WTC11 (cell line): Measurements from ENCODE around the gene RBM47. TPM values are rescaled to one million over a fixed set of nuclear protein-coding genes. Genes with fewer than 3 reads are reported as not detected.

Experiments
- ATAC-seq: fragments of 200-7000 bp; cut with Tn5 transposase; 2 replicates; pipeline ENCODE4 v1.10.0; 2021; ENCODE audit warnings: mild to moderate bottlenecking, moderate library complexity
- CTCF ChIA-PET: fragments of 300-600 bp; sonication (Branson Sonifier 250); formaldehyde crosslinking; loops from one replicate; lab custom pipeline; 2021; ENCODE audit warnings: antibody characterized with exemption; lab: Charles Lee
- POLR2A ChIA-PET: fragments of 350-600 bp; sonication (Branson Sonifier 250); formaldehyde crosslinking; loops from one replicate; lab custom pipeline; 2021; ENCODE audit warnings: antibody characterized with exemption; lab: Charles Lee
- DNase-seq: peaks from one replicate; pipeline ENCODE4 v3.0.0; 2021; ENCODE audit warnings: low spot score
- H3K27ac Mint-ChIP-seq: 2 replicates; pipeline ENCODE4 v1.8.0; 2021; ENCODE audit warnings: mixed read lengths
- H3K27me3 Mint-ChIP-seq: 2 replicates; pipeline ENCODE4 v1.8.0; 2021; ENCODE audit warnings: low read depth, mild to moderate bottlenecking, moderate library complexity, mixed read lengths
- H3K36me3 Mint-ChIP-seq: 2 replicates; pipeline ENCODE4 v1.8.0; 2021; ENCODE audit warnings: mixed read lengths
- H3K4me1 Mint-ChIP-seq: 2 replicates; pipeline ENCODE4 v1.8.0; 2022; ENCODE audit warnings: mixed read lengths
- H3K4me3 Mint-ChIP-seq: 2 replicates; pipeline ENCODE4 v1.8.0; 2021; ENCODE audit warnings: mild to moderate bottlenecking, moderate library complexity, mixed read lengths
- H3K9me3 Mint-ChIP-seq: 2 replicates; pipeline ENCODE4 v1.8.0; 2021; ENCODE audit warnings: mixed read lengths
- AR ChIP-seq: fragments of 250-450 bp; sonication (Bioruptor Pico); IDR thresholded peaks from 2 replicates; pipeline ENCODE4 v1.9.0; 2021; ENCODE audit warnings: mild to moderate bottlenecking
- CREB1 ChIP-seq: sonication (generic); formaldehyde crosslinking; IDR thresholded peaks from 2 replicates; pipeline ENCODE4 v1.8.0; 2023; ENCODE audit warnings: mild to moderate bottlenecking, missing genetic modification reagents
- E2F1 ChIP-seq: sonication (generic); formaldehyde crosslinking; IDR thresholded peaks from 2 replicates; pipeline ENCODE4 v1.8.0; 2022; ENCODE audit warnings: mild to moderate bottlenecking, missing genetic modification reagents
- ELF4 ChIP-seq: sonication (generic); formaldehyde crosslinking; IDR thresholded peaks from 2 replicates; pipeline ENCODE4 v1.8.1; 2022; ENCODE audit warnings: low read depth, mild to moderate bottlenecking, moderate library complexity, missing genetic modification reagents
- ERG ChIP-seq: fragments of 250-450 bp; sonication (Bioruptor Pico); IDR thresholded peaks from 2 replicates; pipeline ENCODE4 v1.8.0; 2021; ENCODE audit warnings: mild to moderate bottlenecking
- ESRRA ChIP-seq: sonication (generic); formaldehyde crosslinking; IDR thresholded peaks from 2 replicates; pipeline ENCODE4 v1.8.1; 2022; ENCODE audit warnings: mild to moderate bottlenecking, missing genetic modification reagents, borderline replicate concordance
- ETV6 ChIP-seq: sonication (generic); formaldehyde crosslinking; IDR thresholded peaks from 2 replicates; pipeline ENCODE4 v1.8.1; 2022; ENCODE audit warnings: mild to moderate bottlenecking, missing genetic modification reagents
- FOXJ3 ChIP-seq: sonication (generic); formaldehyde crosslinking; IDR thresholded peaks from 2 replicates; pipeline ENCODE4 v1.9.0; 2021; ENCODE audit warnings: missing genetic modification reagents, mild to moderate bottlenecking, borderline replicate concordance
- GABPB1 ChIP-seq: sonication (generic); formaldehyde crosslinking; IDR thresholded peaks from 2 replicates; pipeline ENCODE4 v1.8.1; 2023; ENCODE audit warnings: mild to moderate bottlenecking, missing genetic modification reagents
- IRF2 ChIP-seq: sonication (generic); formaldehyde crosslinking; IDR thresholded peaks from 2 replicates; pipeline ENCODE4 v1.8.0; 2022; ENCODE audit warnings: low read depth, missing genetic modification reagents, borderline replicate concordance
- JAZF1 ChIP-seq: fragments of 250-450 bp; sonication (Bioruptor Pico); IDR thresholded peaks from 2 replicates; pipeline ENCODE4 v1.9.0; 2021; ENCODE audit warnings: moderate library complexity, mild to moderate bottlenecking, inconsistent platforms
- MYBL2 ChIP-seq: sonication (generic); formaldehyde crosslinking; IDR thresholded peaks from 2 replicates; pipeline ENCODE4 v1.8.1; 2023; ENCODE audit warnings: mild to moderate bottlenecking, moderate library complexity, missing genetic modification reagents
- NFATC4 ChIP-seq: fragments of 250-450 bp; sonication (Bioruptor Pico); IDR thresholded peaks from 2 replicates; pipeline ENCODE4 v1.9.0; 2021; ENCODE audit warnings: mild to moderate bottlenecking
- NFE2L1 ChIP-seq: sonication (generic); formaldehyde crosslinking; IDR thresholded peaks from 2 replicates; pipeline ENCODE4 v1.8.1; 2023; ENCODE audit warnings: missing genetic modification reagents
- NFYB ChIP-seq: sonication (generic); formaldehyde crosslinking; conservative IDR thresholded peaks from 2 replicates; pipeline ENCODE4 v1.8.0; 2022; ENCODE audit warnings: low read depth, missing genetic modification reagents
- PRDM15 ChIP-seq: sonication (generic); formaldehyde crosslinking; IDR thresholded peaks from 2 replicates; pipeline ENCODE4 v1.8.0; 2022; ENCODE audit warnings: missing genetic modification reagents
- RELA ChIP-seq: sonication (generic); formaldehyde crosslinking; IDR thresholded peaks from 2 replicates; pipeline ENCODE4 v1.8.1; 2022; ENCODE audit warnings: missing genetic modification reagents, mild to moderate bottlenecking, borderline replicate concordance
- SMAD3 ChIP-seq: sonication (generic); formaldehyde crosslinking; IDR thresholded peaks from 2 replicates; pipeline ENCODE4 v1.8.0; 2022; ENCODE audit warnings: missing genetic modification reagents, mild to moderate bottlenecking, borderline replicate concordance
- SP1 ChIP-seq: sonication (generic); formaldehyde crosslinking; conservative IDR thresholded peaks from 2 replicates; pipeline ENCODE4 v1.8.1; 2022; ENCODE audit warnings: missing genetic modification reagents
- TP53 ChIP-seq: sonication (generic); formaldehyde crosslinking; IDR thresholded peaks from 2 replicates; pipeline ENCODE4 v1.8.1; 2023; ENCODE audit warnings: mild to moderate bottlenecking, missing genetic modification reagents
- ZBTB43 ChIP-seq: sonication (generic); formaldehyde crosslinking; IDR thresholded peaks from 2 replicates; pipeline ENCODE4 v1.8.1; 2023; ENCODE audit warnings: mild to moderate bottlenecking, missing genetic modification reagents
- ZNF121 ChIP-seq: sonication (generic); formaldehyde crosslinking; IDR thresholded peaks from 2 replicates; pipeline ENCODE4 v1.8.0; 2023; ENCODE audit warnings: missing genetic modification reagents
- ZNF219 ChIP-seq: sonication (generic); formaldehyde crosslinking; IDR thresholded peaks from 2 replicates; pipeline ENCODE4 v1.8.0; 2023; ENCODE audit warnings: missing genetic modification reagents, mild to moderate bottlenecking, borderline replicate concordance
- ZNF232 ChIP-seq: sonication (generic); formaldehyde crosslinking; IDR thresholded peaks from 2 replicates; pipeline ENCODE4 v1.8.0; 2022; ENCODE audit warnings: mild to moderate bottlenecking, missing genetic modification reagents
- total RNA-seq: library from RNA; stranded (reverse); gene quantifications from 3 replicates; pipeline ENCODE4 v1.2.3, GENCODE V29; 2021

The RBM47 gene
- total RNA-seq, 1 experiment from 2014 or later, result 97.9 TPM

- CTCF ChIA-PET, result no interaction called here
- DNase-seq (no peak), ATAC-seq (no peak)
- POLR2A ChIA-PET, result interaction anchor here (0.7 kb wide), 1 partner anchor 22 kb away, joined by 3 read pairs; no protein-coding TSS in a partner anchor
- Mint-ChIP-seq H3K9me3 (no peaks in the 10 kb centered on the region), H3K27me3 (no peaks in the 10 kb centered on the region), H3K27ac (peak overlapping the region; percentile 51), H3K36me3 (peaks cover 44% of the 10 kb centered on the region), H3K4me3 (no peak overlapping the region), H3K4me1 (peaks cover 18% of the 10 kb centered on the region)
- no peak for TF ChIP-seq JAZF1 (CRISPR knock-in tag)
- no peak for TF ChIP-seq RELA
- no peak for TF ChIP-seq TP53
- TF ChIP-seq ZNF232 (CRISPR knock-in tag), result no peak
- no peak for TF ChIP-seq ZNF219 (CRISPR knock-in tag)
- no peak for TF ChIP-seq E2F1 (CRISPR knock-in tag)
- TF ChIP-seq NFE2L1 (CRISPR knock-in tag), result no peak
These were observed 30.2 kb downstream of the RBM47 start for GRCh38 chr4:40599431-40599830.

GRCh38 chr4:40596522-40596921, 33.1 kb downstream of the RBM47 start:
- Mint-ChIP-seq H3K4me1 (peaks cover 7% of the 10 kb centered on the region), H3K9me3 (no peaks in the 10 kb centered on the region), H3K4me3 (no peak overlapping the region), H3K27me3 (no peaks in the 10 kb centered on the region), H3K36me3 (peaks cover 39% of the 10 kb centered on the region), H3K27ac (peak overlapping the region; percentile 56)
- CTCF ChIA-PET, result no interaction called here
- no peak for ATAC-seq
- TF ChIP-seq ZNF121 (CRISPR knock-in tag) (no peak), CREB1 (CRISPR knock-in tag) (no peak), NFYB (CRISPR knock-in tag) (no peak), SP1 (no peak), SMAD3 (no peak), E2F1 (CRISPR knock-in tag) (no peak), FOXJ3 (CRISPR knock-in tag) (no peak), ETV6 (CRISPR knock-in tag) (no peak), ESRRA (CRISPR knock-in tag) (no peak), PRDM15 (CRISPR knock-in tag) (no peak)
- no peak for DNase-seq
- POLR2A ChIA-PET, result no interaction called here

- Mint-ChIP-seq H3K36me3 (peaks cover 39% of the 10 kb centered on the region), H3K4me3 (no peak overlapping the region), H3K4me1 (peaks cover 7% of the 10 kb centered on the region), H3K27me3 (no peaks in the 10 kb centered on the region), H3K27ac (peak overlapping the region; percentile 73), H3K9me3 (no peaks in the 10 kb centered on the region)
- ATAC-seq (no peak), DNase-seq (no peak)
- ChIA-PET POLR2A (no interaction called here), CTCF (no interaction called here)
- TF ChIP-seq NFE2L1 (CRISPR knock-in tag) (no peak), ERG (no peak), ELF4 (CRISPR knock-in tag) (no peak), AR (CRISPR knock-in tag) (no peak), ZBTB43 (no peak), GABPB1 (CRISPR knock-in tag) (no peak), MYBL2 (CRISPR knock-in tag) (no peak), IRF2 (CRISPR knock-in tag) (no peak), NFATC4 (CRISPR knock-in tag) (no peak)
These were observed 33.7 kb downstream of the RBM47 start for GRCh38 chr4:40595981-40596380.
